GM23248 (cell line): ENCODE data around the gene IQSEC3. TPM values are rescaled to one million over a fixed set of nuclear protein-coding genes. Genes with fewer than 3 reads are reported as not detected.
"Not testable (repeated sequence)": the region's sequence is repeated elsewhere in the genome, so short reads cannot be mapped to it uniquely, and the experiment has no call there.

Source experiments
- DNase-seq: peaks from one replicate; pipeline ENCODE4 v3.0.0-alpha.2; 2015
- H2AFZ ChIP-seq: fragments of 200-600 bp; sonication (generic); 2 replicates; pipeline ENCODE4 v1.6.1; 2016; ENCODE audit warnings: antibody characterized with exemption
- H3F3A ChIP-seq: fragments of 200-600 bp; sonication (generic); 2 replicates; pipeline ENCODE4 v1.6.1; 2016; ENCODE audit warnings: mild to moderate bottlenecking, antibody characterized with exemption, mixed run types; ENCODE audit not compliant: insufficient read depth
- H3K27ac ChIP-seq: fragments of 200-600 bp; sonication (generic); 2 replicates; pipeline ENCODE4 v1.5.1; 2016; ENCODE audit warnings: mild to moderate bottlenecking
- H3K27me3 ChIP-seq: fragments of 200-600 bp; sonication (generic); replicated peaks from 2 replicates; pipeline ENCODE4 v1.6.1; 2016; ENCODE audit warnings: mild to moderate bottlenecking; ENCODE audit not compliant: insufficient read depth
- H3K36me3 ChIP-seq: fragments of 200-600 bp; sonication (generic); 2 replicates; pipeline ENCODE4 v1.6.1; 2016; ENCODE audit warnings: low read depth, mild to moderate bottlenecking
- H3K4me1 ChIP-seq: fragments of 200-600 bp; sonication (generic); 2 replicates; pipeline ENCODE4 v1.6.1; 2016; ENCODE audit warnings: mild to moderate bottlenecking; ENCODE audit not compliant: insufficient read depth
- H3K4me2 ChIP-seq: fragments of 200-600 bp; sonication (generic); one replicate; pipeline ENCODE4 v1.6.1; 2016; ENCODE audit warnings: mild to moderate bottlenecking; ENCODE audit not compliant: unreplicated experiment
- H3K4me3 ChIP-seq: fragments of 200-600 bp; sonication (generic); 2 replicates; pipeline ENCODE4 v1.5.1; 2016; ENCODE audit warnings: mild to moderate bottlenecking
- H3K79me2 ChIP-seq: fragments of 200-600 bp; sonication (generic); 2 replicates; pipeline ENCODE4 v1.6.1; 2016; ENCODE audit warnings: mild to moderate bottlenecking; ENCODE audit not compliant: insufficient read depth
- H3K9ac ChIP-seq: fragments of 200-600 bp; sonication (generic); 2 replicates; pipeline ENCODE4 v1.6.1; 2016; ENCODE audit warnings: mild to moderate bottlenecking
- H3K9me2 ChIP-seq: fragments of 200-600 bp; sonication (generic); 2 replicates; pipeline ENCODE4 v1.6.1; 2016; ENCODE audit warnings: mixed run types, mild to moderate bottlenecking, moderate library complexity; ENCODE audit not compliant: insufficient read depth
- H3K9me3 ChIP-seq: fragments of 200-600 bp; sonication (generic); one replicate; pipeline ENCODE4 v1.6.1; 2017; ENCODE audit warnings: low read depth
- H4K20me1 ChIP-seq: fragments of 200-600 bp; sonication (generic); 2 replicates; pipeline ENCODE4 v1.6.0; 2016; ENCODE audit not compliant: insufficient read depth
- EZH2 ChIP-seq: fragments of 200-600 bp; sonication (generic); IDR thresholded peaks from 2 replicates; pipeline ENCODE4 v1.6.1; 2018; ENCODE audit warnings: antibody characterized with exemption, mild to moderate bottlenecking; ENCODE audit not compliant: insufficient read depth, poor library complexity, severe bottlenecking
- EZH2phosphoT487 ChIP-seq: fragments of 200-600 bp; sonication (generic); IDR thresholded peaks from 2 replicates; pipeline ENCODE4 v1.6.1; 2018; ENCODE audit warnings: antibody characterized with exemption, moderate library complexity, mild to moderate bottlenecking, low read depth; ENCODE audit not compliant: insufficient read depth
- WGBS, 2 experiments: methylation state at CpG; one replicate each; pipeline ENCODE4 v1.1.6; 2015 to 2017; ENCODE audit warnings: low lambda C conversion rate in 2 of 2, low coverage in 1 of 2; ENCODE audit errors: missing lambda C conversion rate in 2 of 2; 5-methylcytosine and 5-hydroxymethylcytosine counted together
- in situ Hi-C: fragments of 300-500 bp; cut with MboI; formaldehyde crosslinking; loops from 2 replicates; pipeline ENCODE4 v1.15.0; 2020
- polyA plus RNA-seq: library from polyadenylated mRNA; unstranded; fragments of >200 nt; fragmentation: Nextera tagmentation; extraction: Ambion mirVana; gene quantifications from 2 replicates; pipeline ENCODE4 v1.2.1, GENCODE V29; 2016
- total RNA-seq: library from RNA; depleted of rRNA; stranded (reverse); fragments of >200 nt; shearing (Covaris generic); gene quantifications from 2 replicates; pipeline ENCODE4 v1.2.3, GENCODE V29; 2014

Gene IQSEC3
- total and polyA plus RNA-seq, 2 experiments from 2014 or later, result not detected

DNA sequence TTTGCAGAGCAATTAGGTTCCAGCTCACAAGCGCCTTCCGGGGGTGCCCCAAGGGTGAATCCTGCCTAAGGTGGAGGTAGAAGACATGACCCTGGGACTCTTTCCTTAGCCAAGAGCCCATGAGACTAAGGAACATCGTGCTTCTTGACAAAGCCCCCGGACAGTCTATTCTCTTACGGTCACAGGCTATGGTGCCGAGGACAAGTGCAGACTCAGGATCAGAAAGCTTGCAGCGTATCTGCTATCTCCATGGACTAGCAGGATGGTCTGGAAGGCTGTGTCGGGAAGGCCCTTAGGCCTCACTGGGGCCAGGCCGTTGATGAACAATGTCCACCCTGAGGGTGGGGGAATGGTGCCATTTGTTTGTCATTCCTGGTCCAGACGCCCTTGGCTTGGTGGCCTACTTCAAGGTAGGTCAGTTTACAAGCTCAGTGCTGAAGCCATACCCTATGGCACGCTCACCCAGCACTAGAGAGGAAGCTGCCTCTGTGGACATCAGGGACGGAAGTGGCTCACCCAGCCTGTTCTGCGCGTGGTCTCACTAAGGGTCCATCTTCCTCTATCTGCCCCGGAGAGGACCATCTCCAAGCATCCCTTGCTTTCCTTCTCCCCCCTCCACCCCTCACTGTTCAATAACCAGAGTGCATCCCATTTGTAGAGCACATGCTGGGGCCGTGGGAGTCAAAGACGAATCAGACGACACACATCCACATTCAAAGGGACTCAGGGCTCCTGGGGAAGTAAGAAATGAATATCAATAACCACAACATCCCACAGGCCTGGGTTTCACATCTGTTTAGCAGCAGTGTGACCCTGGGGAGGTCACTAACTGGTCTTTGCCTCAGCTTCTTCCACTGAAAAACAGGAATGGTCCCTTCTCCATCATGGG, 45.0 kb upstream of the IQSEC3 start:
- DNase-seq, result no peak
- no peak overlapping the region for H3K4me3 ChIP-seq
- H3K4me1 ChIP-seq, result no peaks in the 10 kb centered on the region
- H3K9ac ChIP-seq, result no peak overlapping the region
- no peak overlapping the region for H3K4me2 ChIP-seq
- H3K27me3 ChIP-seq, result no peaks in the 10 kb centered on the region
- WGBS, 2 experiments, result 81 to 83% methylated on average over 18 of the region's 18 CpGs
- in situ Hi-C loops, result no loop called here
- H3K9me3 ChIP-seq, result no peaks in the 10 kb centered on the region
- no peaks in the 10 kb centered on the region for H4K20me1 ChIP-seq
- TF ChIP-seq EZH2phosphoT487 (no peak), EZH2 (no peak)
- 0 out of 2 replicates have a peak, but pooled peaks cover 3% of the 10 kb centered on the region for H3K36me3 ChIP-seq
- H3F3A ChIP-seq, result no peaks in the 10 kb centered on the region
- no peak overlapping the region for H3K27ac ChIP-seq
- no peak overlapping the region for H2AFZ ChIP-seq
- no peaks in the 10 kb centered on the region for H3K79me2 ChIP-seq
- H3K9me2 ChIP-seq, result no peaks in the 10 kb centered on the region

DNA sequence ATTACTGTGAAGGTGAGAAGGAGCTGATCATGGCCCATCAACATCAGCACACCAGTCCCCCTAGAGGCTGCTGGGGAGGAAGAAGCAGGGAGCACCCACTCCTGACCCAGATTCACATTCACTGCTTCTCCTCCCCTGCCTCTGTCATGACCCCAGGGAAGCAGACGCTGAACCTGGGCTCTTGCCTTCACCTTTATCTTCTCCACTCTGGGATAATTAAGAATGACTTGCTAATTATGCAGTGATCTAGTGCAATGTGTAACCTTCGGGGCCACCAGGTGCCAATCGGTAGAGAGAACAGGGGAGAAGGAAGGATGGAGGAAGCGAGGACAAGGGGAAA, 44.4 kb upstream of the IQSEC3 start:
- Histone ChIP-seq H3K27ac (no peak overlapping the region), H3K4me2 (no peak overlapping the region), H3K27me3 (no peaks in the 10 kb centered on the region), H3K9me3 (no peaks in the 10 kb centered on the region), H3K79me2 (no peaks in the 10 kb centered on the region), H3K9ac (no peak overlapping the region), H4K20me1 (no peaks in the 10 kb centered on the region), H3K4me3 (no peak overlapping the region), H3F3A (no peaks in the 10 kb centered on the region), H2AFZ (no peak overlapping the region), H3K9me2 (no peaks in the 10 kb centered on the region), H3K4me1 (no peaks in the 10 kb centered on the region), H3K36me3 (0 out of 2 replicates have a peak, but pooled peaks cover 3% of the 10 kb centered on the region)
- no peak for DNase-seq
- TF ChIP-seq EZH2phosphoT487 (no peak), EZH2 (no peak)
- in situ Hi-C loops, result no loop called here
- WGBS, 2 experiments, result 73 to 81% methylated on average over 4 of the region's 4 CpGs

DNA sequence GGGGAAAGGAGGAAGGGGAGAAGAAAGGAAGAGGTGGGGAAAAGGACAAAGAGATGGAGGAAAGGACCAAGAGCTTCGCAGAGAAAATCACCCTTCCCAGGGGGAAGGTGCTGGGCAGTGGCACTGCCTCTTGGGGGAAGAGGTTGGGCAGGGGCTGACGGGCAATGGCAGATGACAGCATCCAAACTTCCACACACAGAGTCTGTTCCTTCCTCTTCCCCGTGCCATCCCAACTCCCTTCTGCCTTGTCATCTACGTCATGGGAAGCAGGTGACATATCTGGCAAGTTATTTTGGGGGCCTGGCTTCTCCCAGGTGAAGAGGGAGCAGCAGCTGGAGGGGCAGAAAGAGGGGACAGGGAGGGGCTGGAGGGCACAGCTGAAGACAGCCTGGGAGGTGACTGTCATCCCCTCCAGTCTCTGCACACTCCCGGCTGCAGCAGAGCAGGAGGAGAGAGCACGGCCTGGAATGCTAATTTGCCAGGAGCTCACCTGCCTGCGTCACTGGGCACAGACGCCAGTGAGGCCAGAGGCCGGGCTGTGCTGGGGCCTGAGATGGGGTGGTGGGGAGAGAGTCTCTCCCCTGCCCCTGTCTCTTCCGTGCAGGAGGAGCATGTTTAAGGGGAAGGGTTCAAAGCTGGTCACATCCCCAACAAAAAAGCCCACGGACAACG, 43.9 kb upstream of the IQSEC3 start:
- Histone ChIP-seq H3K4me3 (no peak overlapping the region), H3K79me2 (no peaks in the 10 kb centered on the region), H3K9ac (no peak overlapping the region), H3K9me2 (no peaks in the 10 kb centered on the region), H3K9me3 (no peaks in the 10 kb centered on the region), H3K4me1 (no peaks in the 10 kb centered on the region), H3K4me2 (no peak overlapping the region), H4K20me1 (no peaks in the 10 kb centered on the region), H3K36me3 (0 out of 2 replicates have a peak, but pooled peaks cover 3% of the 10 kb centered on the region), H3K27ac (no peak overlapping the region), H2AFZ (no peak overlapping the region), H3K27me3 (no peaks in the 10 kb centered on the region), H3F3A (no peaks in the 10 kb centered on the region)
- TF ChIP-seq EZH2, result no peak
- no peak for TF ChIP-seq EZH2phosphoT487
- no peak for DNase-seq
- in situ Hi-C loops, result no loop called here
- 77 to 81% methylated on average over 6 to 12 of the region's 12 CpGs for WGBS, 2 experiments

GRCh38 chr12:27904-28303, 38.7 kb upstream of the IQSEC3 start:
- H4K20me1 ChIP-seq, H3K9ac ChIP-seq, H3K27me3 ChIP-seq, H3K4me1 ChIP-seq, H3K27ac ChIP-seq, H3K4me2 ChIP-seq, in situ Hi-C loops, H2AFZ ChIP-seq, H3K36me3 ChIP-seq, H3K79me2 ChIP-seq, H3K4me3 ChIP-seq, H3F3A ChIP-seq, DNase-seq, H3K9me3 ChIP-seq, H3K9me2 ChIP-seq: not testable (repeated sequence)
- no CpG with 5 or more reads among the region's 5 CpGs for WGBS, 2 experiments

DNA sequence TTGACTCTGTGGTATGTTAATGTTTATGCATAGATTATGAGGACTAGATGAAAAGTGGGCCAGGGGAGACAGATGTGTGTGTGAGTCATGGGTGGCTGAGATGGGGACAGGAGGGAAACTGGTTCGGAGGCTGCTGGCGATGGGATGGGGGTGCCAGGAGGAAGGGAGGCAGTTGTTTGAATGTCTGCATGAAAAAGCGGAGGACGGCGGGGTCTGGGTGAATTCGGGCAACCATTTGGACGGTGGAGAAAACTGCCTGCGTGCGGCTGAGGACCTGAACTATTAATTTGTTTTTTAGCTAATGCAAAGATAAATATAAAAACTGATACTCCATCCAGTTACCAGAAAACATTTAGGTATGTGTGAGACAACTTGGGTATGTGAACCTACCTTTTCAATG, 27.8 kb upstream of the IQSEC3 start:
- H3K36me3 ChIP-seq, H3K4me2 ChIP-seq, H3K79me2 ChIP-seq, H3K4me3 ChIP-seq, H3F3A ChIP-seq, DNase-seq, H4K20me1 ChIP-seq, in situ Hi-C loops, H3K9me3 ChIP-seq, H2AFZ ChIP-seq, H3K9ac ChIP-seq, H3K27ac ChIP-seq, H3K4me1 ChIP-seq, H3K27me3 ChIP-seq, H3K9me2 ChIP-seq: not testable (repeated sequence)
- 62 to 74% methylated on average over 8 to 9 of the region's 9 CpGs for WGBS, 2 experiments

- H3K4me2 ChIP-seq, H3K9me2 ChIP-seq, in situ Hi-C loops, H2AFZ ChIP-seq, H4K20me1 ChIP-seq, H3K27ac ChIP-seq, H3K9ac ChIP-seq, H3K9me3 ChIP-seq, H3K36me3 ChIP-seq, DNase-seq, H3F3A ChIP-seq, H3K79me2 ChIP-seq, H3K27me3 ChIP-seq, H3K4me3 ChIP-seq, H3K4me1 ChIP-seq: not testable (repeated sequence)
- 50 to 69% methylated on average over 5 to 6 of the region's 6 CpGs for WGBS, 2 experiments
Observed at GRCh38 chr12:39555-40265, 26.9 kb upstream of the IQSEC3 start.
